SIG-M5 (cell line): ENCODE results near the gene SUPT16H.
"Not testable (repeated sequence)": the region's sequence is repeated elsewhere in the genome, so short reads cannot be mapped to it uniquely, and the experiment has no call there.

Experiments
- DNase-seq: peaks from one replicate; lab custom pipeline; 2025; lab: John Stamatoyannopoulos, UW

Gene SUPT16H

DNA sequence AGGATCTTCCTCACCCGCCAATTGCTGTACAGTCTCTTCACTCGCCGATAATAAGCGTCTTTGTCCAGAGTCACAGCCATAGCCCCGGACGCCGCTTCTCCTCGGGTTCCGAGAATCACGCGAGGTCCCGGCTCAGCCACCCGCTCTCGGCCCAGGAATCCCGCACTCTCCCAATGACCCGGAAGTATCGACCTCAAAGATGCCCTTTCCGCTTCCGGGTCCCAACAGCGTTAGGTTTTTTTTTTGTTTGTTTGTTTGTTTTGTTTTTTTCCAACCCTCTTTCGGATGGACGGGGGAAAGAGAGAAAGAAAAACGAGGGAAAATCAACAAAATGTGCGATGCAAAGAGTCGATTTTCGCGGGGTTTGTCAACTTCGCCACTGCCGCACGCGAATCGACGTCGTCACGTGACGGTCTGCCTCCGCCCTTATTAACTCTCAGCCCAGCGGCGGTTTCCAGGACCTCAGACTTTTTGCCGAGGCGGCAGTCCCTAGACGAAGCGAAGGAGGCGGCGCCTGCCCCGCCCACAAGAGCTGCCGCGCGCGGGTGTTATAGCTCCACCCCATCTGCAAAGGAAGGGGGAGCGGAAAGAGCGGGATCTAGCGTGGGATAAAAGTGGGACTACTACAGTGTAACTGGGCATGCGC, at the start of gene SUPT16H:
TSS of gene SUPT16H (minus strand) at position 172 of the 646 bp plus-strand sequence. CDS start at position 80, 92 bp downstream.
- peak; percentile 76 for DNase-seq

DNA sequence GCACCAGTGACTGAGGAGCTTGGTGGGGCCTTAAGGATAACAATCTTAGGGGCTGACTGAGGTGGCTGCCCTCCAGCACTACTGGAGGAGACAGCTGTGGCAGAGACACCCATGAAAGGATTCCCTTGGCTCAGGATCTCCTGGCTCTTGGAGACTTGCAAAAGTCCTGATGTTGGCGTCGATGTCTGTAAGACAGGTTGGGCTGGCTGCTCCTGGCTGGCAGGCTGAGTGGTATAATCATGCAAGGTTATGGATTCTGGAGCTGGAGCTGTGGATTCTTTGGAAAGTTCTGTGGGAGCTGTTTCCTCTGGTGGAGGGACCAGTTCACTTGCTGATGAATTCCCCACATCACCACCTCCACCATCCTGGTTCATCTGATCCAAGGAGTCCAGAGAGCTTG, 47.3 kb upstream of the SUPT16H start:
- DNase-seq, result no peak

DNA sequence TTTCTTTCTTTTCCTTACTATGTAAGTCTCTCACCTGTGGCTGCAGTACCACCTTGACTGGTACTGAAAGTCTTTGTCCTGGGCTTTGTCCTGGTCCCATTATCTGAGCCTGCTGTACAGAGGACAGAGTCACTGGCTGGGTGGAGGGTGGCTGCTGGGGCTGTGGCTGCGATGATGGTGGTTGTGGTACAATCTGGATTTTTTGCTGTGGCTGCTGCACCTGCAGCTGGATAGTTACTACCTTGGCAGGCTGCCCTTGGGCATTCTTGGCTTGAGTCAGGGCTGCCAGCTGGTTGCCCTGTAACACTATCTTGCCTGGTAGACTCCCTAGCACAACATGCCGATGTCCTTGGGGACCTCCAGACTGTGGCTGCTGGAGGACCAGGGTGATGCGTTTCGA, 45.1 kb upstream of the SUPT16H start:
- no peak for DNase-seq

DNA sequence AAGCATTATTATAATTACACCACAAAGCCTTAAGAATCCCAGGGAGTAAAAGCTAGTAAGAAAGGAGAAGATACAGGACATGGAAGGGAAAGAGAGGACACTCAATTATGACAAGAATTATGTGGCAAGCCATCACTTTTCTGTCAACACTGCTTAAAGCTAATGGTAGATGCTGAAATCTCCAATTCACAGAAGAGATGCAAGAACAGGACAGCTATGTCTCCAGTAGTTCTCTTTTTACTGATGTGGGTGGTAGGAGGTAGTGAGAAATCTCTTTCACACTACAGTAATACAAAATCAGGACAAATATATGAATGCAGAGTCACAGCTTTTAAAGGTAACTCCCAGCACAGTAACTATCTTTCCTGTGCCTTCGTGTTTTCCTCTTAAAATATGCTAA, 42.9 kb upstream of the SUPT16H start:
- DNase-seq, result no peak

DNA sequence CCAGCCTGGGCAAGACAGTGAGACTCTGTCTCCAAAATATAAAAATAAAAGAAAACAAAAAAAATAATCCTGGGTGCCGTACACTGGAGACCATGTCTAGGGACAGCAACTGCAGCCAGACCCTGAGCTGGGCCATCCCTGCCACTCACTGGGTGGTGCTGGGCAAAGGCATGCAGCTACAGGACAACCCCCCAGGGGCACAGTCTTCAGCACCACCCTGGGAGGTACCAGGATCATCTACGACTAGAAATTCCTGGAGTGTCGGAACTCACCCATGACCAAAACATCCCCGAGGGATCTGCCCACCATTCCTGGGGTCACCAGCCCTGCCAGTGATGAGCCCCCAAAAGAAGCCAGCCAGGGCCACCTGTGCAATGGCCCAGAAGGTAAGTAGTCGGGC, 35.7 kb upstream of the SUPT16H start:
- DNase-seq, result no peak

DNA sequence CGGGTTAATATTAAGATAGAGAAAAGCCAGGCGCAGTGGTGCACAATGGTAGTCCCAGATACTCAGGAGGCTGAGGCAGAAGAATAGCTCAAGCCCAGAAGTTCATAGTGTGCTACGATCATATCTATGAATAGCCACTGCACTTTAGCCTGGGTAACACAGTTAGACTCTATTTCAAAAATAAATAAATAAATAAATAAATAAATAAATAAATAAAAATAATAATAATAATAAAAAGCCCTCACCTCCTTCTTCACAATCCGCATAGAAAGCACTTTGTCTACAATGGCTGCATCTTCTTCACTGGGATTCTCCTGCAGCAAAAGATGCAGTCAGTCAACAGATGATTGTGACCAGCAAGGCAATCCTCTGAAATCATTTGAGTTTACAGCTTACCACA, 31.5 kb upstream of the SUPT16H start:
- DNase-seq, result no peak

DNA sequence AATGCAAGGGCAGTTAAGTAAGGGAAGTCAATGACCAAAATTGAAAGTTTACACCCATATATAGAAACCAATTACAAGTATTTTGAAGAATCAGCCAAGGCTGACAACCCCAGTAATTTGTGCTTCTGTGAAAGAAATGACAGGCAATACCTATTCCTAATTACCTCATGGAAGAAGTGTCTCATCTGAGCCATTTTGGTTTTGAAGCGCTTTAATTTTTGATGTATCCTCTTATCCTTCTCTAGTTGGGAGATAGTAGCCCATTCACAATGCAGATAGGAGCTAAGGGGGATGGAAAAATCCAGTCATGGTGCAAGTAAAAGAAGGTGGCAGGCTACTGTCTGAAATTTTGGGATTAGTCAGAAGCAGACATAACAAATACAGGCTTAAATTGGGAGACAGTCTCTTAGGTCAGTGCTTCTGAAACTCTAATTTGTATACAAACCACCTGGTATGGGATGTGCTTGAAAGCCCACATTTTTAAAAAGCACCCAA, 30.4 kb upstream of the SUPT16H start:
- DNase-seq, result no peak

DNA sequence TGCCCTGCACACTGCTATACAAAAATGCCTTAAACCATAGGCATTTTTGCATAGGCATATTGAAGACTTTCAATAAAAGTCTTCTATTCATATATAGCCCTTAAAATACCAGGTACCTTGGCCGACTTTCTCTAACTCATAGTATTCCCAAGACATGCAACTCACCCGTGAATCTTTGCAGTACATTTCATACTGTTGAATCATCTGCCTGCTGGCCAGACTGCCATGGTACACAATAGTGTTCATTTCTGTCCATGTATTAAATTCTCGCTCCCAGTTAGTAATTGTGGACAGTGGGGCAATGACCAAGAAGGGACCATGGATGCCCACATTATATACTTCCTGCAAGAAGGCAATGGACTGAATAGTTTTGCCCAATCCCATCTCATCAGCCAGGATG, 24.3 kb upstream of the SUPT16H start:
- no peak for DNase-seq

DNA sequence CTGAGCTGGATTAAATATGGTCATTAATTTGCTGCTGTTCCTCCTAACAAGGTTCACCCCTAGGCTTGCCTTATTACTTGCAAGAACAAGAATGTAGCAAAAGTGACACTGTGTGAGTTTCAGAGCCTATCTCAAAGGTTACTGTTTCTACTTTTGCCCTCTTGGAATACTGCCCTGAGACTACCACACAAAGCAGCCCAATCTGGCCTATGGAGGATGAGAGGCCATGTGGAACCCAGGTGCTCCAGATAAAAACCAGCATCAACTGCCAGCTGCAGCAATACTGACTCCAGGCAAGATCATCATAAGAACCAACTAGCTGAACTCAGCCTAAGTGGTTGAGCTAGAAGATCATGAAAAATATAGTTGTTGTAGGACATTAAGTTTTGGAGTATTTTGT, 22.4 kb upstream of the SUPT16H start:
- no peak for DNase-seq

DNA sequence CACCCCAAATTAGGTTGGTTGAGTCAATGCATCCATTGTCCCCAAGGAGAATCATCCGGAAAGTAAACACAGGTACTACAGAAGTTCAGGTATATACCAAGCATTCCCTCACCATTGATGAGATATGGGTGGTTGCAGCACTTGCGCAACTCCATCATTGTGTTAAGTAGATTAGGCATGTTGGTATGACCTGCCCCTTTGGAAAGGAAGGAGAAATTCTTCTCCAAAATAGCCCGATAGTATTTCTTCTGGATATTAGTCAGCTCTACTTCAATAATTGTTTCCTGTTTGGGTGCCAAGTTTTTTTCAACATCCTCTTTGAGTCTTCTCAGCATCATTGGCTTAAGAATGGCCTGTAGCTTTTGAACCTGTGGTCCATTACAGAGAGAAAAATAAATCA, 21.3 kb upstream of the SUPT16H start:
- DNase-seq, result no peak

DNA sequence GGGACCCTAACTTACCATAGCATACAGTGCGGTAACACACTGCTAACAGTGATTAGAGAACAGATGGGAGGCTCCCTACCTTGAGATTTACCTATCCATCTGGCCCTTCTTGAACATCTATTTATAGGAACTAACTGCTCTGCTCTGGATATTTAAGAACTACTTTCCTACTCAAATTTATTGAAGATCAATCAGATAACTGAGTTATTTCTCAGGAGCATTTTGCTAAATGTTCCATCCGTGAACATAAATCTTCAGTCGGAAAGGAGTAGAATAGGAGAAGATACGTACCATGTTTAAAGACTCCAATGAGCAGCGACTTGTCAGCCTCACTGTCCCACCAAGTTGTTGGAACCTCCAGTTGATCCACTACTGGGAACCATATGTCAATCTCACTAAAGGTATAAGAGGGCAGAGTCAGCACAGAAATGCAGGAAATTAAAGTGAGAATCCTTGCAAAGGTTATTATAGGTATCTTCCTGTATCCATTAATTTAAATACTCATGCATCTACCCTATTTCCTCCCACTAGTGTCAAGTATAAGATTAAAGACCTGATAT, 15.6 kb upstream of the SUPT16H start:
- DNase-seq, result no peak

DNA sequence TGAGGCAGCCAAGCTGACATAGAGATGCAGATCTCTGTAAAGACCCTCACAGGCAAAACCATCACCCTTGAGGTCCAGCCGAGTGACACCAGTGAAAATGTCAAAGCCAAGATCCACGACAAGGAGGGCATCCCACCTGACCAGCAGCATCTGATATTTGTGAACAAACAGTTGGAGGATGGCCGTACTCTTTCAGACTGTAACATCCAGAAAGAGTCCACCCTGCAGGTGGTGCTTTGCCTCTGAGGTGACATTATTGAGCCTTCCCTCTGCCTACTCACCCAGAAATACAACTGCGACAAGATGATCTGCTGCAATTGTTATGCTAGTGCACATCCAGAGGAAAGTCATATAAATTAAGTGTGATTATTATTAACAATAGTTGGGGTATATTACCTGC, 15.1 kb upstream of the SUPT16H start:
- DNase-seq, result no peak

DNA sequence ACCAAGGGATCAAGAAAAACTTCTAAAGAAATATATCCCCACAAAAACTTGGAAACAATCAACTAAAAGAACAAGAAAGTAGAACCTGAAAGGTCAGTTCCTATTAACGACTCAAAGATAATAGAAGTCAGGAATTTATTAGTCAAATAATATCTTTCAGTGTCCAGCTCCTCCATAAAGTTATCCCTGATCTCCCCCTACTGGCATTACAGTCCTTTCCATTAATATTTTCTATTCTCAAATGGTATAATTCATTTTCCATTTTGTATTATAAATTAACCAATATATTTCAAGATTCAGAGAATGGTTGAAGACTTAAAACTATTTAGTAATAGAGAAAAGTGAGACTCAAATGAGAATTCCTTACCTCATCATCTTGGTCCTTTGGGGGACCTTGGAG, 11.6 kb upstream of the SUPT16H start:
- no peak for DNase-seq

DNA sequence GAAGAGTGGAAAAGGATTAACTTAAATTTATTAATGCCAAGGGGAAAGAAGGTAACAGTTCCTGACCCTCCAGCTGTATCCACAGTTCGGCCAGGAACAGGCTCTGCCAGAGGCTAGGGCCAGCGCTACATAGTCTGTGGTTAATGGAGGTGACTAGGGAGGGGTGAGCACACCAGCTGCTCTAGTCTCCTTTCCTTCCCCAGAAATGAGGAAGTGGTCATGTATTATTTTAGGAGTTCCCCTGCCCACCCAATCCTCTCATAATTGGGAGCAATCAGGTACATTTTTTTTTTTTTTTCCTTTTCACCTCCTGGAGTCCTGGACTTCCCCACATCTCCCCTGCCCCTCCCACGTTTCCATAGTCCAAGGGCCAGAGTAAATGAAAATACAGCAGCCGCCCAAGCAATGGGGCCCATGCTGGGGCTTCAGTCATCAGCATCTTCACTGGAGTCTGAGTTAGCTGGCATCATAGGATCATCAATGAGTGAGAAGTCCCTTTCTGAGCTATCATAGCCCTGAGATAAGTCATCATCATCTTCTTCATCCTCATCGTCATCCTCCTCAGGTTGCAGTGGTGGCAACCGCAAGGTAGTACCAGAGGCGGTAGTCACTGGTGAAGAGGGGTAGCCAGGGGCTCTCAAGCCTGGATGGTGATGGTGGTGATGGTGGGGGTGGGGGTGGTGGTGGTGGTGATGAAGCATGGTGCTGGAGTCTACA, 1.5 kb upstream of the SUPT16H start:
- DNase-seq, result peak; percentile 30

DNA sequence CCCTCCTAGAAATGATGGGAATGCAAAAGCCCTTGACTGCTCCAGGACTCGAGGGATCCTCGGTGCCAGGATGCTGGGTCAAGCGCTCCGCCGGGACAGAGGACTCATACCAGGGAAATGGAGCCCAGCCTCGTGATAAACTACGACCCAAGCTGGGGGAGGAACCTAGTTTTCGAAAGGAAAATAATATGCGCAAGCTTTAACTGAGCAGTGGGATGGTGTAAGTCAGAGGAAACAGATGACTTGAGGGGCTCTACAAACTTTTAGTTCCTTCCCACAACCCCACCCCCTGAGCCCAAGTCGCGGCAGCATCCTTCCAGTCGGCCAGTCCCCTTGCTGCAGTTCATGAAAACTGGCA, 654 bp upstream of the SUPT16H start:
- DNase-seq, result peak; percentile 31

DNA sequence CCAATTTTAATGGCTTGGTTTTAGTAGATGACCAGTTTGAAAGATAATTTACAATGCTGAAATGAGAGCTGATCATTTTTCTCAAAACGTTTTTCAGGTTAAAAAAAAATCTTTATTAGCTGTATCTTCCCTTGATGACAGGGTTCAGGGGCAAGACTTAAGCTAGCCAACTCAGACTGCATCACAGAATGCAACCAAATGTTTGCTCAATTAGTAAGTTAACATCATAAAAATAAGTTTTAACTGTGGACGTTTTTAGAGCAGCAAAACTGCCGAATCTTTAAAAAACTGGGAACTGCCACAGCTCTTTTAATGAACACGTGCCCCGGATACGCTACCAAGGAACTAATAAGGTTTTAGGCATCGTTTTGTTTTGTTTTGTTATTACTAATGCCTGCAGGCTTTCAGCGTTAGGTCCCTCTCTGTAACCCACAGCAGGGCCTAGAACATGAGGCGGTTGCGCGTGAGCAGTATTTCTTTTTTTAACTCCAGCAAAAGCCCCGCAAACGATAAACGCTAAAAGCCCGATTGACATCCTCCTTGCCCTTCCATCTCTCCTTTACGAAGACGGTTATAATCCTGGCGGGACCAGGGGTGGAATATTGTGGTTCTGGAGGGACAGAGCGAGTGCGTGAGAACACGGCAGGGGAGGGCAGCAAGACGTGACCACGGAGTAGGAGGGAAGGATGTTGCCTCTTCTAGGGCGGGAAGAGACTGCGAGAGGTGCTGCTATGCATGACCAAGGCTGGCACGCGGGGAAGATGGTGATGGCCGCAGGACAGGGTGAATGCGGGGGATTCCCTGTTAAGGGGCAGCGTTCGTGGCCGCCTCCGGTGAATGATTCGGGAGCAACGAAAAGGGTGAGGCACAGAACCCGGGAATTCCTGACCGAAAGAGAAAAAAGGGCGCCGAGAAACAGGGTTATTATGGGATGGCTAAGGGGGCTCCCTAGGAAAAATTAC, 652 bp downstream of the SUPT16H start:
- DNase-seq, result no peak

DNA sequence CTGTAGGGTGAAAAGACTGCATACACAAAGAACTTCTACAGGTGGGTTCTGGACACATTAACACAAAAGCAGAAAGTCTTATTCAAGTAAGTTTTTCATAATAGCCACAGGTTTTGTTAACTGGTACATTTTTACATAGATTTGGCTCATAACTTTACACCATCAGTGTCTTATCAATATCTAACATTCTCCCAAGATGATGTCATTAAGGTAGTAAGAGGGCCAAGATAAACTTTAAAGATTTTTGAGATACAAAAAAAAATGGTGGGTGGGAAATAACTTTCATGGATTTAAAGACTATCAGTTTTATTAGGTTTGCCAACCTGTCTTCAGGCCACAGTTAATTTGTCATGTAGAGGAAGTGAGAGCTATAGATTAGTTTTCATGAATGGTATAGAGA, 1.7 kb downstream of the SUPT16H start:
- no peak for DNase-seq

DNA sequence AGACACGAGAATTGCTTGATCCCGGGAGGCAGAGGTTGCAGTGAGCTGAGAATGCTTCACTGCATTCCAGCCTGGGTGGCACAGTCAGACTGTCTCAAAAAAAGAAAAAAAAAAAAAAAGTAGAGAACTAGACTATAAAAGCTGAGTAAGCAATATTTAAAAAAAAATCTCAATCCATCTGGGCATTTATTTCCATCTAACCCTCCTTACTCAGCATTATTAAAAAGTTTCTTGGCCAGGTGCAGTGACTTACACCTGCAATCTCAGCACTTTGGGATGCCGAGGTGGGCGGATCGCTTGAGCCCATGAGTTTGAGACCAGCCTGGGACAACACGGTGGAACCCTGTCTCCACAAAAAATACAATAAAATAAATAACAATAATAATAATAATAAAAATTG, 4.5 kb downstream of the SUPT16H start:
- no peak for DNase-seq

DNA sequence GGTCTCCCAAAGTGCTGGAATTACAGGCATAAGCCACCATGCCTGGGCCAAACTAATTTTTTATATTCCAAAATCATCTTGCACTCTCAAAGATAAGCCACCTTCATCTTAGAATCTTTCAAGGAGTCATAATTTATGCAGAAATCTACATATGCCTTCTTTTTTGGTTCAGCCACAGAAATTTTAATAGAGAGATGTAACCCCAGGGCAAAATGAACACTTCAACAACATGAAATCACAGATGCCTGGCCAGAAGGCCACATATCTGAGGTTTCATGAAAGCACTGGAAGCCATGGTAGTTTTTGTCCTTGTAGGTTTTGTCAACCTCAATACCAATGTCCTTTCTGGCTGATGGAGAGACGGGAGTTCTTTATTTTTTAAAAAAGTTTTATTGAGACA, 9.8 kb downstream of the SUPT16H start:
- no peak for DNase-seq

DNA sequence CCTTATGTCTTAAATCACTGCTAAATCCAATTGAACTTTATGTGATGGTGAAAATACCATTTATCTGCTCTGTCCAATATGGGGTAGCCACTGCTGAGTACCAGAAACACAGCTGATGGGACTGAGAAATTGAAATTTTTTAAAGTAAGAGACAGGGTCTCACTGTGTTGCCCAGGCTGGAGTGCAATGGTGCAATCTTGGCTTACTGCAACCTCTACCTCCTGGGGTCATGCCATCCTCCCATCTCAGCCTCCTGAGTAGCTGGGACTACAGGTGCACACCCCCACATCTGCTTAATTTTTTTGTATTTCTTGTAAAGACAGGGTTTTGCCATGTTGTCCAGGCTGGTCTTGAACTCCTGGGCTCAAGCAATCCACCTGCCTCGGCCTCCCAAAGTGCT, 11.0 kb downstream of the SUPT16H start:
- DNase-seq, result not testable (repeated sequence)

DNA sequence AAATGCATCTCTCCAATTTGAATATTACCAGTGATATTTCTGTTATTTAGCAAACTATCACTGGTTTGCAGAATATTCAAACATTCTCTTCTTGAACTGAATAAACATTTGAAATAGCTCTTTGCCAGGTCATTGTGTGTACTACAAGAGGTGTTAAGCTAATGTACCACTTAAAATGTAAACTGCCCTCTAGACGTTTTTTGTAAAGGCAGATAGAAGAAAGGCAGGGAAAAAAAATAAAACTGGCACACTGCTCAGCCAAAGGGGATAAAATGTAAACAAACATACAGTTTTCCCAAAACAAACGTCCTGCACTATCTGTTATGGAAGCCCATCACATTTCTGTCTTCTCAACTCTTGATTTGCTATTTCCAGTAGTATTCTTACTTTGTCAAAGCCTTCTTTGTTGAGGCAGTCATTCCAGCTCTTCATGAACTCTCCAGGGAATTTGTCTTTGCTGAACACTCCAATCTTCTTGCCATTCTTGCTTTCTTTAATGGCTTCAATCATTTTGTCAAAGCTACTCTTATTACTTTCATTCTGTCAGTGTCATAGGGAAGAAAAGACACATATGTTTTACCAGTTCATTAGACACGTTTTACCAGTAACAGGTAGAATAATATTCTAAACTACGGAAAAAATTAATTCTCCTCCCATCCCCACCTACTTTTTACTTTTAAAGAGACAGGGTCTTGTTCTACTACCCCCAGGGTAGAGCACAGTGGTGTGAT, 13.7 kb downstream of the SUPT16H start:
- DNase-seq, result no peak
